Astrocyte of the spinal cord (primary cell): ENCODE measurements around the gene WDR91.
A peak's percentile ranks its signal among the peaks of the same experiment; 100 is the strongest.

Experiments
- DNase-seq: peaks from one replicate; pipeline ENCODE4 v3.0.0; 2011; ENCODE audit warnings: low read depth, low spot score
- H3K4me3 ChIP-seq: 2 replicates; pipeline ENCODE4 v1.5.1; 2011; ENCODE audit warnings: low read depth, mild to moderate bottlenecking, low read length, moderate library complexity
- in situ Hi-C: cut with HindIII; loops from 2 replicates; pipeline ENCODE4 v1.10.0; 2017; ENCODE audit warnings: low sequenced_read_pairs
- TF ChIP-seq, protein P1 (sequence below): IDR thresholded peaks from 2 replicates; pipeline ENCODE4 v1.5.1; 2012; ENCODE audit warnings: low read depth, mild to moderate bottlenecking, low read length, inconsistent platforms

WDR91 gene

DNA sequence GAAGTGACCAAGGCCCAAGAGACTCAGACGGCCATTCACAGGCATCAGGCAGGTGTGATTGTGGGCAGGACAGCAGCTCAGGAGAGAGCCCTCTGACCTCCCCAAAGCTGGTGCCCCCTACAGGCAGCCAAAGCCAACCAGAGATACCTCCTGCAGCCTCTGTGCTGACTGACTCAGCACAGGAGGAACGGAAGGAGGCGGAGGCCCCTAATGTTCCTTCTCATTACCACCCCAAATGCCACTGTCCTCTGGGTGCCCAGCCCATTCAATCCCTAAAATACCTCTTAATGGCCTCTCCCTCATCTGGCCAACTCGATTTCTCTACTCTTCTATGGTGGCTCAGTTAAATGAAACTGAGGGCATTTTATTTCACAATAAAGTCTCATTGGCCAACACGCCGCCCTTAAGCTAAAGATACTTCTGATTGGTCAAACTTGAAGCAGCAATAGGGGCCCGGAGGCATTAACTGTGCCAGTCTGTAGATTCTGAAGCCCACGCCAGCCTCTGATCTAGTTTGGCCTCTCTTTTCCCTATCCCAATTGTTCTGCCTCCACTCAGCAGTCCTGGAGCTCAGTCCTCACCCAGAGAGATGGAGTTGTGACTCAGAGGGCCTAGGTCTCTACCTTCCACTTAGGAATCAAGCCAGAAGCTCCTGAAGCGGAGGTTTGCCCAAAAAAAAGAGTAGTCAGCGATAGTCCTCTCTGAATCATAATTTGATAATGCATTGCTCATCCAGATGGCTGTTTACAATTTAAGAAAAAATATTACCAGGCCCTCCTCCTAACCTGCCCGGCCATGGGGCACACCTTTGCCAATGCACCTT is 42.0 kb downstream of the WDR91 start:
- peak overlapping the region; percentile 72 for H3K4me3 ChIP-seq
- in situ Hi-C loops: no loop called here
- no peak for DNase-seq
- TF ChIP-seq, protein P1, sequence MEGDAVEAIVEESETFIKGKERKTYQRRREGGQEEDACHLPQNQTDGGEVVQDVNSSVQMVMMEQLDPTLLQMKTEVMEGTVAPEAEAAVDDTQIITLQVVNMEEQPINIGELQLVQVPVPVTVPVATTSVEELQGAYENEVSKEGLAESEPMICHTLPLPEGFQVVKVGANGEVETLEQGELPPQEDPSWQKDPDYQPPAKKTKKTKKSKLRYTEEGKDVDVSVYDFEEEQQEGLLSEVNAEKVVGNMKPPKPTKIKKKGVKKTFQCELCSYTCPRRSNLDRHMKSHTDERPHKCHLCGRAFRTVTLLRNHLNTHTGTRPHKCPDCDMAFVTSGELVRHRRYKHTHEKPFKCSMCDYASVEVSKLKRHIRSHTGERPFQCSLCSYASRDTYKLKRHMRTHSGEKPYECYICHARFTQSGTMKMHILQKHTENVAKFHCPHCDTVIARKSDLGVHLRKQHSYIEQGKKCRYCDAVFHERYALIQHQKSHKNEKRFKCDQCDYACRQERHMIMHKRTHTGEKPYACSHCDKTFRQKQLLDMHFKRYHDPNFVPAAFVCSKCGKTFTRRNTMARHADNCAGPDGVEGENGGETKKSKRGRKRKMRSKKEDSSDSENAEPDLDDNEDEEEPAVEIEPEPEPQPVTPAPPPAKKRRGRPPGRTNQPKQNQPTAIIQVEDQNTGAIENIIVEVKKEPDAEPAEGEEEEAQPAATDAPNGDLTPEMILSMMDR: peak; percentile 39

DNA sequence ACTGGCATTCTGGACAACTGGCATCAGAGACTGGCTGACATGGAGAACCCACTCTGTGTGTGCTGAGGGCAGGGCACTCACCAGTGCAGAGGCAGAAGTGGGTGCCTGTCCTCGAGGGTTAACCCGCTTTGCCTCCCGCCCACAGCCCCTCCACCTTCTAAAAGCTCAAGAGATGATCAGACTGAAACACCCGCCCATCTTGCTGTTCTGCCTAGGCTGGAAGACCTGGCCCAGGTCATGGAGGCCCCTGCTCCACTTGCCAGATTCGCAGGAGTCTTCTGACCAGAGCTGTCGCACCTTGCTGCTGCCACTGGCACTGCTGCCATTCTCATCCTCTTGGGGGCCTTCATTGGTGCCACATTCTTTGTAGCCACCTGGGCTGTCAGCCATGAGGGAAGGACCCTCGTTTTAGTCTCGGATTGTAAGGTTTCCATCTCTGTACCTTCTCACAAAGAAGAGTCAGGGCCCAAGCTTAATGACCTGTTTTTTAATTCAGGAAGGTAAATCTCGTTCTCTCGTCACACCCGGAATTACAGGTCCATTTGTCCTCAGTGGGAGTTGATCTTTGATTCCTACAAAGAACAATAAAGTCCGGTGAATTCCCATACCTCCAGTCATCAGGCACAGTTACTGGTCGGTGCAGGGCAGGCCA is 42.7 kb downstream of the WDR91 start:
- TF ChIP-seq, protein P1: no peak
- no peak overlapping the region for H3K4me3 ChIP-seq
- DNase-seq: no peak
- in situ Hi-C loops: no loop called here

DNA sequence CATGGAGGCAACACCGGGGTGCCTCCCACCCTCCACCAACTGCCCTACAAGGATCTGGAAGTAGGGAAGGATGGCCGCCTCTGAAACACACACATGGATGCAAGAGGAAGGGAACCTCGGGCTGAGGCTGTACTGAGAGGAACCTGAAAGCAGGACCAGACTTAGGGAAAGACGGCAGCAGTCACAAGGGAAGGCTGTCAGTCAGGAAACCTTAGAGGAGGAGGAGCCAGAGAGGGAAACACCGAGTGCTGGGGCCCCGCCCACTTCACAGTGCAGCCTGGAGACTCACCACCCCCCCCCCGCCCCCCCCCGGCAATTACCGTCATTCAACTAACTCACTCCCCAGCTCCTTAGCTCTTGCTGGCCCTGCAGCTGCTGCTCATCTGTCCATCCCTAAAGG is 43.3 kb downstream of the WDR91 start:
- no peak overlapping the region for H3K4me3 ChIP-seq
- TF ChIP-seq, protein P1: no peak
- DNase-seq: no peak
- in situ Hi-C loops: no loop called here

DNA sequence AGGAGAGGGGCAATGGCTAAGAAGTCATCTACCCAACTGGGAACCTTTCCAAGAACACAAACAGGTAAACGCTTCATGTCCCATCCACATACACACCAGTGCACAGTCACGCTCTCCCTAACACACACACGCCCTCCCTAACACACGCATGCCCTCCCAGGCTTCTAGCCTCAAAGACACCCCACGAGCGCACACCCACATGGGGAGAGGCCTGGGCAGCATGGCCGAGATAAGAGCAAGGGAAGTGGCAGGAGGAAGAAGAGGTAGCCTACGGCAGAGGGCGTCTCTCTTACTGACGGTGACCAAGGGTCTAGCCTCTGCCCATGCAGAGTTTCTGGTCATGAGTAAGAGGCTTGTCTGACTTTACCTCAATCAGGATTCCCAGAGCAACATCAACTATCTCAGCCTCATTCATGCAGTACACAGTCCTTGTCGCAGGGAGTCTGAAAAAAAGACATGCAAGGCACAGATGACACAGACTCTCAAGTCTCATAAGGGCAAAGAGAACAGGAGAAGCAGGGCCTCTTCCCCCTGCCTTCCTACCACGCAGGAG is 43.9 kb downstream of the WDR91 start:
- in situ Hi-C loops: no loop called here
- TF ChIP-seq, protein P1: no peak
- no peak for DNase-seq
- no peak overlapping the region for H3K4me3 ChIP-seq

DNA sequence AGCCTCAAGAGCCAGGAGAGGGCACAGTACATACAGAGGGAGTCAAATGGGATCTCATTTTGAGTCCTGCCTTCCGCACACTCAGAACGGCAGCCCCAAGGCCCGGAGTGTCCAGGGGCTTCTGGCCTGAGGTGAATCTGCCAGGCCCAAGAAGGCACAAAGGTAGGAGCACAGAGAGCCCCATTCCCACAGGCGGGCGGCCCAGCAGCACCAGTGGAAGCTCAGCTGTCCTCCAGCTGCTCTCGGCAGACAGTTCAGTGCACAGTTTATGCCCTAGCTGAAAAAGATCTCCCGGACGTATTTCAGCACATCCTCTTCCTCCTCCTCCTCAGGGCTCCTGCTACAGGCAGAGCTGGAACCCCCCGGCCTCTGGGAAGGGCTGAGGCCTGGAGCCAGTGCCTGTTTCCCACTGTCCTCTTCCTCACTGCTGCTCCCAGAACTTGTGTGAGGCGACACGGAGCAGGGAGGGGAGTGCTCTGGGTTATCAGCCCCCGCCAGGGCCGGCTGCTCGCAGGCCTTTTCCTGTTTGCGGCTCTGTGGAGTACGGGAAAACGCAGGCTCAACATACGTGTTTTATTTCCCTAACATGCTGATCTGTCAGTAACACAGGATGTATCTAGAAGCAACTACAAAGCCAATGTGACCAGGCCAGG is 44.9 kb downstream of the WDR91 start:
- in situ Hi-C loops: no loop called here
- H3K4me3 ChIP-seq: no peak overlapping the region
- TF ChIP-seq, protein P1: no peak
- DNase-seq: no peak

DNA sequence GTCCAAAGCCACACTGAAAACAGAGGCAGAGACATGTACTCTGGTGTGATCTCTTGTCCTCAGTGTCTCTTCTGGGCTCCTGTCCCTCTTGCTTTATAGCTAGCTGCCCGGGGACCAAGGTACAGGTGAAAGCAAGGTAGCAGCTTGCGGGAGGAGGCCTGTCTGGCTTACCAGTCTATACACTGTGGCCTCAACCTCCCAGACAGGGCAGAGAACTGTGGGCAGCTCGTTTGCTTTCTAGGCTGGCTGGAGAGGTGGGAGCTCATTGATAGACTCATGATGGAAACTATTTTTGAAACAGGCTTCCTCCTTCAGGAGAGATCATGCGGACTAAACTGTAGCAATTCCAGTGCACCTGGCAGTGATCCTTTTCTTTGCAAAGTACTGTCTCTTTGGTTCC is 45.5 kb downstream of the WDR91 start:
- in situ Hi-C loops: no loop called here
- TF ChIP-seq, protein P1: no peak
- H3K4me3 ChIP-seq: no peak overlapping the region
- no peak for DNase-seq
